ENCODE data around the gene CLDN17. TPM values are rescaled to one million over a fixed set of nuclear protein-coding genes. Genes with fewer than 3 reads are reported as not detected.

Gene CLDN17
- total and polyA plus RNA-seq, 2 of the 8 experiments (the other 6 are each of a cell fraction or from before 2014, with no cell fraction given) = not detected

GRCh38 chr21:30116479-30116878, 50.1 kb downstream of the CLDN17 start:
- H2BK5ac ChIP-seq (ENCODE audit: low read depth, low read length) = no peak overlapping the region
- POLR2A ChIA-PET (ENCODE audit: partially characterized antibody) = no interaction called here
- H4K8ac ChIP-seq (ENCODE audit: extremely low read depth, insufficient read depth, low read length) = no peak overlapping the region
- no peak overlapping the region for H3K23ac ChIP-seq (ENCODE audit: insufficient read length)
- no peak overlapping the region for H3K9ac ChIP-seq (replicated peaks in 1 of 4; ENCODE audit: extremely low read depth in 1 of 4, low read depth in 3 of 4, low read length in 3 of 4)
- CTCF ChIA-PET (ENCODE audit: partially characterized antibody) = interaction anchor here (1.4 kb wide), 1 partner anchor 9 kb away, joined by 5 read pairs; no protein-coding TSS in a partner anchor
- no peaks in the 10 kb centered on the region for H3K9me3 ChIP-seq (ENCODE audit: insufficient read depth in 2 of 2, low read depth in 1 of 2, low read length in 1 of 2)
- no peak overlapping the region for H4K5ac ChIP-seq (ENCODE audit: insufficient read length, low read depth, low read length)
- H2AFZ ChIP-seq (ENCODE audit: low read length) = no peak overlapping the region
- no peaks in the 10 kb centered on the region for H3K79me1 ChIP-seq (ENCODE audit: low read depth, low read length)
- H3K18ac ChIP-seq (ENCODE audit: extremely low read depth, low read length) = no peak overlapping the region
- H3K56ac ChIP-seq (replicated peaks; ENCODE audit: insufficient read length, low read depth, low read length) = no peak overlapping the region
- 90% methylated on average over 3 of the region's 3 CpGs; no CpG with 5 or more reads in 1 of the 2 experiments for WGBS, 2 experiments (ENCODE audit: extremely low coverage in 1 of 2, insufficient coverage in 1 of 2, insufficient read length in 1 of 2, insufficient replicate concordance in 2 of 2, low coverage in 1 of 2, low lambda C conversion rate in 2 of 2, missing lambda C conversion rate in 1 of 2)
- FAIRE-seq (no peak), DNase-seq (ENCODE audit: low read depth in 1 of 2, low spot score in 2 of 2) (no peak)
- no peak overlapping the region for H3K4me3 ChIP-seq (ENCODE audit: extremely low read depth in 1 of 4, insufficient read depth in 2 of 4, low read depth in 3 of 4, low read length in 4 of 4)
- no peak overlapping the region for H3K27ac ChIP-seq (ENCODE audit: low read depth, low read length)
- no peaks in the 10 kb centered on the region for H3K36me3 ChIP-seq (ENCODE audit: control insufficient read depth in 2 of 4, insufficient read depth in 4 of 4, low read length in 3 of 4)
- no peak overlapping the region for H2BK120ac ChIP-seq (replicated peaks; ENCODE audit: low read depth, low read length)
- no peaks in the 10 kb centered on the region for H3K27me3 ChIP-seq (replicated peaks in 1 of 4; ENCODE audit: control insufficient read depth in 3 of 4, extremely low read depth in 1 of 4, insufficient read depth in 3 of 4, low read length in 3 of 4)
- TF ChIP-seq POLR2A (IDR thresholded peaks at IDR 0.05; ENCODE audit: control extremely low read depth in 1 of 2, low read depth in 2 of 2, low read length in 2 of 2) (no peak), MAFK (IDR thresholded peaks at IDR 0.05; ENCODE audit: low read depth, low read length) (peak; percentile 75), SIN3A (conservative IDR thresholded peaks at IDR 0.05 in 1 of 2, IDR thresholded peaks at IDR 0.05 in 1 of 2; ENCODE audit: low read depth in 1 of 2, low read length in 2 of 2) (no peak)
- no peak overlapping the region for H2BK12ac ChIP-seq (ENCODE audit: low read depth, low read length)
- H4K20me1 ChIP-seq (replicated peaks in 1 of 2; ENCODE audit: control insufficient read depth in 1 of 2, insufficient read depth in 2 of 2, low read length in 2 of 2) = no peaks in the 10 kb centered on the region
- H2BK15ac ChIP-seq (ENCODE audit: low read length) = no peak overlapping the region
- H2AK5ac ChIP-seq (ENCODE audit: low read depth, low read length) = no peak overlapping the region
- no peak overlapping the region for H3K14ac ChIP-seq (ENCODE audit: insufficient read length)
- no peak overlapping the region for H3K4me2 ChIP-seq (ENCODE audit: insufficient read depth in 1 of 2, low read depth in 2 of 2, low read length in 2 of 2)
- H3K23me2 ChIP-seq (ENCODE audit: low read depth, low read length) = no peaks in the 10 kb centered on the region
- H3K4ac ChIP-seq (replicated peaks; ENCODE audit: insufficient read length, low read depth, low read length) = no peak overlapping the region
- no peaks in the 10 kb centered on the region for H3K4me1 ChIP-seq (replicated peaks in 1 of 4; ENCODE audit: control insufficient read depth in 3 of 4, insufficient read depth in 4 of 4, low read length in 3 of 4)
- no peak overlapping the region for H2BK20ac ChIP-seq (ENCODE audit: low read length)
- H3K79me2 ChIP-seq (ENCODE audit: control insufficient read depth in 1 of 2, insufficient read depth in 2 of 2, low read length in 2 of 2) = no peaks in the 10 kb centered on the region
- H4K91ac ChIP-seq (replicated peaks; ENCODE audit: insufficient read length, low read length) = no peak overlapping the region

Other genes starting within 250 kb of the CLDN17 start
- gene GRIK1, start 226.8 kb downstream of the CLDN17 start, total RNA-seq (2021; fragmentation: NEBNext Ultra II Directional; extraction: Animal tissue kit (Norgen Biotek cat#: 25700)) = 0.32 TPM in 1 of 2 replicates, not detected in the other
- 0.11 and 0.19 TPM in 2 replicates for gene GRIK1, start 226.8 kb downstream of the CLDN17 start, polyA plus RNA-seq (2011; rRNA removed)
- gene CLDN8, start 49.3 kb upstream of the CLDN17 start, total RNA-seq (2021; fragmentation: NEBNext Ultra II Directional; extraction: Animal tissue kit (Norgen Biotek cat#: 25700)) = not detected in 2 replicates
- not detected in 2 replicates for gene CLDN8, start 49.3 kb upstream of the CLDN17 start, polyA plus RNA-seq (2011; rRNA removed)
- not detected in 2 replicates for gene KRTAP24-1, start 116.1 kb upstream of the CLDN17 start, total RNA-seq (2021; fragmentation: NEBNext Ultra II Directional; extraction: Animal tissue kit (Norgen Biotek cat#: 25700))
- gene KRTAP24-1, start 116.1 kb upstream of the CLDN17 start, polyA plus RNA-seq (2011; rRNA removed) = not detected in 2 replicates
- gene KRTAP25-1, start 122.7 kb upstream of the CLDN17 start, total RNA-seq (2021; fragmentation: NEBNext Ultra II Directional; extraction: Animal tissue kit (Norgen Biotek cat#: 25700)) = not detected in 2 replicates
- gene KRTAP25-1, start 122.7 kb upstream of the CLDN17 start, polyA plus RNA-seq (2011; rRNA removed) = not detected in 2 replicates
- gene KRTAP26-1, start 153.5 kb upstream of the CLDN17 start, total RNA-seq (2021; fragmentation: NEBNext Ultra II Directional; extraction: Animal tissue kit (Norgen Biotek cat#: 25700)) = not detected in 2 replicates
- not detected in 2 replicates for gene KRTAP26-1, start 153.5 kb upstream of the CLDN17 start, polyA plus RNA-seq (2011; rRNA removed)
- gene KRTAP27-1, start 170.9 kb upstream of the CLDN17 start, total RNA-seq (2021; fragmentation: NEBNext Ultra II Directional; extraction: Animal tissue kit (Norgen Biotek cat#: 25700)) = not detected in 2 replicates
- not detected in 2 replicates for gene KRTAP27-1, start 170.9 kb upstream of the CLDN17 start, polyA plus RNA-seq (2011; rRNA removed)
- not detected in 2 replicates for gene KRTAP23-1, start 181.8 kb upstream of the CLDN17 start, total RNA-seq (2021; fragmentation: NEBNext Ultra II Directional; extraction: Animal tissue kit (Norgen Biotek cat#: 25700))
- gene KRTAP23-1, start 181.8 kb upstream of the CLDN17 start, polyA plus RNA-seq (2011; rRNA removed) = not detected in 2 replicates
- not detected in 2 replicates for gene KRTAP13-2, start 205.5 kb upstream of the CLDN17 start, total RNA-seq (2021; fragmentation: NEBNext Ultra II Directional; extraction: Animal tissue kit (Norgen Biotek cat#: 25700))
- not detected in 2 replicates for gene KRTAP13-2, start 205.5 kb upstream of the CLDN17 start, polyA plus RNA-seq (2011; rRNA removed)
- not detected in 2 replicates for gene KRTAP13-1, start 229.2 kb upstream of the CLDN17 start, total RNA-seq (2021; fragmentation: NEBNext Ultra II Directional; extraction: Animal tissue kit (Norgen Biotek cat#: 25700))
- not detected in 2 replicates for gene KRTAP13-1, start 229.2 kb upstream of the CLDN17 start, polyA plus RNA-seq (2011; rRNA removed)